NCI-H82 treated with DMSO at 0.1 percent for 48 hours (cell line): ENCODE data around the gene CARD9.
A peak's percentile ranks its signal among the peaks of the same experiment; 100 is the strongest.
"Not testable (repeated sequence)": the region's sequence is repeated elsewhere in the genome, so short reads cannot be mapped to it uniquely, and the experiment has no call there.

Source experiments
- DNase-seq: peaks from one replicate; lab custom pipeline; 2025; ENCODE audit not compliant: unreplicated experiment; lab: John Stamatoyannopoulos, UW

CARD9 gene

DNA sequence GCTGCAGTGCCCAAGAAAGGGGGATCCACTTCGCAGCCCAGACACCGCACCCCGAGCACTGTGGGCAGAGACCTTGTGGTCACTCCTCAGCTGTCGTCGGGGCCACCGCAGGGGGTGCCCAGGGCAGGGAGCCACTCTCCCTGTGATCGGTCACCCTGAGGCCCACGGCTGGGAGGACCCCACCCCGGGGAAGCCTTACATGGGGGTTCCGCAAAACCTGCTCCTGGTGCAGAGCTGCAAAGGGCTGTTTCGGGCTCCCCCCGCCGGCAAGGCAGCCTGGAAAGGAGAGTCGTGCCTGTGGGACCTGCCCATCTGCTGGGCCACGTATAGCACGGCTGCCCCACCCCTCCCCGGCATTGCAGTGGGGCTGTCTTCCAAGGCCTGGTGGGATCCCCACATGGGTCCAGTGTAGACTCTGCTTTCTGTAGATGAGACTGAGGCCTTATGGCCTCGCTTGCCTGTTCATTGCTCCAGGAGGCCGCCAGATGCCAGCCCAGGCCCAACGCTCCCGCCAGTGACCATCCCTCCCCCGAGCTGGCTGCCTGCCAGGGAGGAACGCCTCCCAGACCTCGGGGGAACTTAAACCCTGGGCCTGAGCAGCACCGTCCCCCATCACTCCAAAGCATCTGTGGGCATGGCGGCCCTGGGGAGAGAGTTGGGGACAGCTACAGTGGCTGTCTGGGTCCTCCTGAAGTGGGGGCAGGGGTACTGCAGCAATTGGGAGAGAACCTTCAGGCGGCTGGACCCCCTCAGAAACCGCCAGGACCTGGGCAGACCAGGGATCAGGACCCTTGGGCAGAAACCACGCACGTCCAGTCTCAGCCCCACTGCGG lies 8.3 kb downstream of the CARD9 start:
- peak; percentile 60 for DNase-seq

DNA sequence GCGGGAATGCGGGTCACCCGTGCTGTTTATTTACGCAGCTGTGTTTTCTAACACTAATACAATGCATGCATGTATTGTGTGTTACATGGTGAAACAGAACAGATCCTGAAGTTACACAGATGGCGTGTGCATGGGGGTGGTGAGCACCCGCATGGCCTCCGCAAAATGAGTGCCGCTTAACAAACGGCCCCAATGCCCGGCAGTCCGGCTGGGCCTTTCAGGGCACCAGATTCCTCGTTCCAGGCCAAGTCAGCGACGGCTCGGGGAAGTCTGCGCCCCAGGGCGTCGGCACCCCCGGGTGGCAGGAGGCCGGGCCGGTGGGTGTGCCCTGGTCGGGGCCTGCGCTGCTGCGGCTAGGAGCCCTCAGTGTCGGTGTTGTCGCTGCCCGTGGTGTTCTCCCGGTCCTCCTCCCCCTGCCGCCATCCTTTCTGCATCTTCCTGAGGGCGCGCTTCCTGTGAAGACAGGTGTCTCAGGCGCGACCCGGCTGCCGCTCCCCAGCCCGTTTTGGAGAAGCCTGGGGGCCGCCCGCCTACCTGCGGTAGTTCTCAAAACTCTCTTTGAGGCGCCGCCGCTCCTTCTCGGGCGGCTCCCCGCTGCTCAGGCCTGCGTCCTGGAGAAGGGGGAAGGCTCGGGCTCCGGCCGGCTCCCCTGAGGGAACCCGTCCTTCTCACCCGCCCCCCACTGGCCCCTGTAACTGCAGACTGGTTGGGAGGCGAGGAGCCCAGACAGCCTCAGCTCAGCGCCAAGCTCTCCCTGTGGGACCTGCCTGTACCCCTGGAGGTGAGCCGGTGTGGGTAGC lies 9.3 kb downstream of the CARD9 start:
- no peak for DNase-seq

DNA sequence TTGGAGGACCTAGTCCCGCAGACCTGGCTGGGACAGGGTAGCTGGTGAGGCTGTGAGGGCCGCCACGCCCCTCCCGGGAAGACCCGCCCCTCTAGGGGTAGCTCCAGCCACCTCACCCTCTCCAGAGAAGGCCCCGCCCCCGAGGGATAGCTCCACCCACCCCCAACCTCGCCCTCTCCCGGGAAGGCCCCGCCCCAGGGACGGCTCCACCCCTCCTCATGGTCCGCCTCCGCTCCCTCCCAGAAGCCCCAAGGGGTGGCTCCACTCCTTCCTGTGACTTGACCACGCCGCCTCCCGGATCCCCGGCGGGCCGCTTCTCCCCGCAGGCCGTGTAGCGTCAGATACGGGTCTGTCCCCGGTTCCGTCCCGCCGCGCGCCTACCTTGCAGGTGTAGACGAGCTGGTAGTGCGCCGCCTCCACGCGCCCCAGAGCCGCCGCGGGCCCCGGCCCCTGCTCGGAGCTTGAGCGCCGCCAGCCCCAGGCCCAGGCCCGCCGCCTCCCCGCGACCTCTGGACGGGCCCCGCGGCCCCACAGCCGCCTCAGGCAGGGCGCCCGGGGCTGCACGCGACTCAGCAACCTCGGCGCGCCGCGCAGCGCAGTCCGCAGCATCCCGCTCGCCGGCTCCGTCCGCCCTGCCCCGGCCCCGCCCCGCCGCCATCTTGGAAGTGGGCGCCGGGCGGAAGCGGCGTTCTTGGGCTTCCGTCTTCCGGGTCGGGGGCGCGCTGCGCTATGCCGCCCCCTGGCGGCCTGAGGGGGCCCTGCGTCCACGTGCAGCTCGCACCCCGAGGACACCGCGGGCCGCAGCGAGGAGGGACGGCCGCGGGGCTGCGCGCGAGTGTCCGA lies 10.1 kb downstream of the CARD9 start, which contains the start of gene DNLZ:
TSS of gene DNLZ (minus strand) at position 639 of the 843 bp plus-strand sequence. CDS start at position 609, 30 bp downstream.
- peak; percentile 75 for DNase-seq

DNA sequence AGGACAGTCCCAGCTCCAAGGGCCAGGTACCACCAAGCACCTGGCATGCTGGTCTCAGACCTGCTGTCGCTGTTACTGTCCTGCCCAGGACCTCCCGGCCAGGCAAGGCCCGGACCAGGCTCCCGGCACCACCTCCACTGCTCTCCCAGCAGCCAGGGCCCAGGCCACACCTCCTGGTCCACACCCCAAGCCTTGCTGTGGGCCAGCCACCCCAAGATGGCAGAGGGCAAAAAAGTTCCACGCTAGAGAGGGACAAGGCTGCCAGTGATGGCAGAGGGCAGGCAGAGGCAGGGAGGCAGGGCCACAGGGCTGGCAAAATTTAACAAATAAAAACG lies 11.1 kb downstream of the CARD9 start:
- no peak for DNase-seq

DNA sequence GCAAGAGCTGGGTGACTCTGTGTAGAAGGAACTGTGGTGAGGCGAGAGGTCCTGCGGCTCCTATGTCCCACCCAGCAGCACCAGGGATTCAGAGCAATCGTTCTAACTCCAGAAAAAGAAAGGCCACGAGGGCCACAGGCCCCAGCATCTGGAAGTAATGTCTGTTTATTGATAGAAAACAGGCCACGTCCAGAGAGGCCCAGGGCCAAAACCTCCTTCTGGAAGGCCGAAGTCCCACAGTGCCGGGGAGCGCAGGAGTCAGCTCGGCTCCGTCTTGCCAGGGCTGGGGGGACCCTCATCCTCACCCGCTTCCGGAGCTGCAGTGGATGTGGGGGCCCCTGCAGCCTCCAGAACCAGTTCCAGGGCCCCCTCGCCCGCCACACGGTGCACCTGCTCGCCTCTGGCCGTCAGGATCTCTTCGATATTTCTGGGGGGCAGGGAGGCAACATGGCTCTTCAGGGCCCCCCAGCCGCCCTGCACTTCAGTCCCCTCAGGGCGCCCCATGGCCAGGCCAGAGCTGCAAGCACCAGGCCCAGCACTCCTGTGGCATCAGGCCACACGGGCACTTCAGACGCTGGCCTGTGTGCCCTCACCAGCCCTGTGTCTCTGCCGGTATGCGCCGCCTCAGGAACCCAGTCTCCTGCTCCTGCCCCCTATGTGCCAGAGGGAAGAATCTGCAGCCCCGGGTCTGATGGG lies 11.6 kb downstream of the CARD9 start:
- DNase-seq: no peak

DNA sequence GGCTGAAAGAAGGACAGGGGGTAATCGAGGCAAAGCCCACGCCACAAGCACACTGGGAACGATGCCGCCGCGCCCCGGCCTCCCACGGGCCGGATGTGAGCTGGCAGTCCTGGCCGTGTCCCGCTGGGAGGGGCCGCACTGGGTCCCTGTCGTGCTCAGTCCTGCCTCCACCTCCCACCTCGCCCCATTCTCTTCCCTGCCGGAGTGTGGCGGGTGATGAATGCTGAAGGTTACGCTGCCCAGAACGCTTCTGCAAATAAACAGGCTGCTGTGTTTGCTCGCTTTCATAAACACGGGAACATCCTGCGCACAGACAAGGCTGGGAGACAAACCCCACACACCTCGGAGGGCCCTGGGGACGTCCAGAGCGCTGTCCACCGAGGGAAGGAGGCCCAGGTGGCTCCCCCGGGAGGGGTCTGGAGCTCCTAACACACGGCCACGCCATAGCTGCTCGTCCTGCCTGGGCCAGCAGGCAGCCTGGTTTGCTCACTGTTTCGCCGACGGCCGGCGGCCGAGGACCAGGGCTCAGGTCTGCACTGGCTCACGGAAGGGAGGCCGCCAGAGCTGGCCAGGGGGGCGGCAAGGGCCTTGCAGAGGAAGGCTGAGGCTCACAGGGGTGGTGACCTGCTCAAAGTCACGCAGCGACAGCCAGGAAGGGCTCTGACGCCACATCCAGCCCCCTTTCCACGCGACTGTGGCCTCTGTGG lies 12.3 kb downstream of the CARD9 start:
- no peak for DNase-seq

DNA sequence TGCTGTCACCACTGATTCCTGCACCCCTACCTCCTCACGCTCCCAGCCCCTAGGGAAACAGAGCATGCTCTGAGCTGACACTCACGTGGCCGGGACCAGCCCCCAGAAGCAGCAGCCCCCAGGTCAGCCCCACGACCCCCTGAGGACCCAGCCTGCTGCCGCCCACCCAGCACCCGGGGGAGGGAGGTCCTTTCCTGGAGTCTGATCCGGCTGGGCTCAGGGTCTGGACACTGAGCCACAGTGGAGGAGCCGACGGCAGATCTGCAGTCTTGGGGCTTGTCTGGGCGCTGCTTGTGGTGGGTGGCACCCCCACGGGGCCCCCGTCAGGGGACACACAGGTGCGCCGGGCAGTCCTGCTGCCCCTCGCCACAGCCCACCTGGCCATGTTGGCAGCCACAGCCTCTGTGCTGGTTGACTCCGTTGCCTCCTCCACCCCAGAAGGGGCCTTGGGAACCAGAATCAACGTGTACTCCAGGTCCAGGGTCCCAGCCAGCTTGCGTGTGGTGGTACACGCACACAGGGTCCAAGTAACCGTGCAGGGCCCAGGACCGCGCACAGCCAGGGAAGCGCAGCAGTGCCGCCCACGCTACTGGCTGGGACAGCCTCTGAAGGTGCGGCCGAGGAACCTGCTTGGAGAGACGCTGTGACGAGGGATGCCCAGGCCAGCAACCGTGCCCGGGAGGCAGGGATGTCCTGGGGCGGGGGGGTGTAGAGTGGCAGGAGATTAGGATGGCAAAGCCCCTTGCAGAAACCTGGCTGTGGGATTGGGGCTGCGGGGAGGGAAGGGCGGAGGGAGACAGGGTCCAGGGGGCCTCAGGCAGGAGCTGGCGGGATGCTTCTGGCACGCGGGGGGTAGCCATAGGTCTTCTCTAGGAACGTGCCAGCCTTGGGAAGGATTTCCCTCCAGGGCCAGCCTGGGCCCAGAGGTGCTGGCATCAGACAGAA lies 13.4 kb downstream of the CARD9 start:
- DNase-seq: no peak

DNA sequence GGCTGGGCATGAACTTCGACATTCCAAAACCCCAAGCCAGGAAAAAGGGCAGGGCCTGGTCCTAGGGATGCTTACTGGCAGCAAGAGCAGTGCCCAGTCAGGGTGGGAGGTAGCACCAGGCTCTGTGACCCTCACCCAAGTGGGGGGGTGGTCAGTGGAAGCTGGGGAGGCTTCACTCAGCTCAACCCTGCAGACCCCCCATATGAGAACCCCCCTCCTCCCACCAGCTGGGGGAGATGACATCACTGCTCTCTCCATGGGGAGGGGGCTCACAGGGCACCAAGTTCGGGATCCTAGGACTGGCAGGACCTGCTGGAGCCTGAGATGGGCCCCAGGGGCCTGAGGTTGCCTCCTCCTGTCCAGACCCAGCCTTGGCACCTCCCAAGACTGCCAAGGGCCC lies 14.6 kb downstream of the CARD9 start:
- no peak for DNase-seq

DNA sequence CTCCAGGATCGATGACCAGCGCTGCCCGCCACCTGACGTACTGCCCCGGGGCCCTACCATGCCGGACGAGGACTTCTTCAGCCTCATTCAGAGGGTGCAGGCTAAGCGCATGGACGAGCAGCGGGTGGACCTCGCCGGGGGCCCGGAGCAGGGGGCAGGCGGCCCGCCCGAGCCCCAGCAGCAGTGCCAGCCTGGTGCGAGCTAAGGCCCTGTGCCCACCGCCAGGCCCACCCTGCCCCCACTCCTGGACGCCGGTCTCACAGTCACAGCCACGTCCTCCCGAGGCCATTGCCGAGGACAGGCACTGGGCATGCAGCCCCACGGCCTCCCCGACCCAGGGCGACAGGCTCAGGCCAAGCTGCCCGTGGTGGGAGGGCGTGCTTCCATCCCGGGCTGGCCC lies 15.5 kb downstream of the CARD9 start:
- no peak for DNase-seq

DNA sequence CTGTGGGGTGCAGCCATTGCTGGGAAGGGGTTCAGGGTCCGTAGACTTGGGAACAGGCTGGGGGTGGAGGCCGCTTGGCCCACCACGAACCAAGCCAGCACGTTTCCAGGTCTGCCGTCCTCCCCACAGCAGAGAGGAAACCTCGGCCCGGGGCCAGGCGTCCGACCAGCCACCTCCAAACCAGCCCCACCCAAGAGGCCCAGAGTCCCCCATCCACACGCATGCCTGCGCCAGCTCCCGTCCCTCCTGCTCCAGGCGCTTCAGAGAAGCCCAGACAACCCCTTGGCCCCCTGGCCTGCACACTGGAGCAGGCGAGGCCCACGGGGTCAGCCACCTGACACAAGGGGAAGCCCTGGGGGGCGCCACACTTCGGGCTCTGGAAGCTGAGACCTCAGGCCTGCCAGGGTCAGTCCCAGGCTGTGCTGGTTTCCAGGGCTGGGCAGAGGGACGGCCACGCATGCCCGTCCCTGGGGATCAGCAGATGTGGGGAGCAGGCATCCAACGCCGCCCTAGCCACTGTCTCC lies 16.2 kb downstream of the CARD9 start:
- no peak for DNase-seq

DNA sequence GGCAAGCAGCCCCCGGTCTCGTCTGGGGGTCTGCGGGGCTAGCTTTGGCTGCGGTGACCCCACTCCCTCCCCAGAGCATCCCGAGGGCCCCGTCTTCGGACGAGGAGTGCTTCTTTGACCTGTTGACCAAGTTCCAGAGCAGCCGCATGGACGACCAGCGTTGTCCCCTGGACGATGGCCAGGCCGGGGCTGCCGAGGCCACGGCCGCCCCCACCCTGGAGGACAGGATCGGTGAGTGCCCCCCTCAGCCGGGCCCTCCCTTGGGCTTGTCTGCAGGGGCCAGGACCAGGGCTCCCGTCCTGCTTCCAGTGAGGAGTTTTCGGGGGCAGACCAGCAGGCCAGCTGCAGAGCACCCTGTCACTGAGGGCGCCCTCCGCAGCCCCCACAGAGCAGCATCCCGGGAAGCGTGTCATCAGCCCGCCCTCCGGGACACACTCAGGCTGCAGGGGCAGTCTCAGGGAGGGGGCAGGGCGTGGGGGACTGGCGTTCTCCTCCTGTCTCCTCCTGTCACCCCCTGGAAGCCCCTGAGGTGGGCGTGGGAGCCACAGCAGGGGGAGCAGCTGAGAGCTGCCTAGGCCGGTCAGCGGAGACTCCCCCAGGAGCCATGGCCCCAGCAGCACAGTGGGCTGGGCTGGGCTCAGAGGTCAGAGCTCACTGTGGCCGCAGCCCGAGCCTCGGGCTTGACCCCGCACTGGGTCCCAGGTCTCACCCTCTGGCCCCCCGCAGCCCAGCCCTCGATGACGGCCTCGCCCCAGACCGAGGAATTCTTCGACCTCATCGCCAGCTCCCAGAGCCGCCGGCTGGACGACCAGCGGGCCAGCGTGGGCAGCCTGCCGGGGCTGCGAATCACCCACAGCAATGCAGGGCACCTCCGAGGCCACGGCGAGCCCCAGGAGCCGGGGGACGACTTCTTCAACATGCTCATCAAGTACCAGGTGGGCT lies 17.6 kb downstream of the CARD9 start:
- no peak for DNase-seq

DNA sequence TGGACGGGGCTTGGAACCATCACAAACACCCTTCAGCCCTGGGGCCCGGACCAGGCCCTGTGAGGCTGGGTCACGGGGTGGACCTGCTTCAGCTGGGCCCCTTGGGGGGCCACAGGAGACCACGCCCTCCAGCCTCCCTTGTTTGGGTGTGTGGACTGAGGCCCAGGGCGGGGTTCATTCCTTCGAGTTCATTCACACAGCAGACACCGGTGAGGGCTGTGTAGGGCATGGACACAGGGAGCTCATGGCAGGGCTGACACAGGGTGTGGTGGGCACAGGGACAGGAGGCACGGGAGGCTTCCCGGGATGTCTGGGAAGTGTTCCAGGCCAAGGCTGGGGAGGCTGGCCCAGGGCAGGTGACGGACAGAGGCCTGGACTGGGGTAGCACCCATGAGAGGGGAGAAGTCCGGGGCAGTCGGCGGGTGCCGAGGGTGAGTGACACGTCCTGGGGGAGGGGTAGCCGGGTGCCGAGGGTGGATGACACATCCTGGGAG lies 18.8 kb downstream of the CARD9 start:
- no peak for DNase-seq

DNA sequence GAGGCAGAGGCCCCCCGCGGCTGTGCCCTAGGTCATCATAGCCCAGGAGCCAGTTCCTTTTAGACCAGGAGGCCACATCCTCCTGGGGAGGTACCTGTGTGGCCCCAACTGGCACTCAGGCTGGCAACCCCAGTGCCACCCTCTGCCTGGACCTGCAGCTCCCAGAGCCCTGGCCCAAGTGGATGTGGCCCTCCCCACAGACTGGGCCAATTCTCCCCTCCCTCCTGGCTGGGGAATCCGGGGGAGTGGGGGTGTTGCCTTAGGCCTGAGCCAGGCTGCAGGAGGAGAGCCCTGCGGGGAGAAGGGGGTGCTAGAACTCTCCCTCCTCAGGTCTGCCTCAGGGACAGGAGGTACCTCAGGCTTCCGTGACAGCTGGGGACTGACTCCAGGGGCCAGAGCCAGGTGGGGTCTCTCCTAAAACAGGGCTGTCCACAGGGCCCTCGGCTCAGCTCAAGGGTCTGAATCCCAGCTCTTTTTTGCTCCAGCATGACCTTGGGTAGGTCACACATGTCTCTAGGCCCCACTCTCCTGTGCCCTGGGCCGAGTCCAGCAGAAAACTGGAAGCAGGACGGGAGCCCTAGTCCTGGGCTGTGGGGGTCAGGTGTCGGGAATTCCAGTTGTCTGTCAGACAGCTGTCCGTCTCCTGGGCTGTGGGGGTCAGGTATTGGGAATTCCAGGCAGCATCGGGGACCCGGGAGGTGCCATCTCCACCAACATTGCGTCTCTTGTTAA lies 19.5 kb downstream of the CARD9 start:
- no peak for DNase-seq

DNA sequence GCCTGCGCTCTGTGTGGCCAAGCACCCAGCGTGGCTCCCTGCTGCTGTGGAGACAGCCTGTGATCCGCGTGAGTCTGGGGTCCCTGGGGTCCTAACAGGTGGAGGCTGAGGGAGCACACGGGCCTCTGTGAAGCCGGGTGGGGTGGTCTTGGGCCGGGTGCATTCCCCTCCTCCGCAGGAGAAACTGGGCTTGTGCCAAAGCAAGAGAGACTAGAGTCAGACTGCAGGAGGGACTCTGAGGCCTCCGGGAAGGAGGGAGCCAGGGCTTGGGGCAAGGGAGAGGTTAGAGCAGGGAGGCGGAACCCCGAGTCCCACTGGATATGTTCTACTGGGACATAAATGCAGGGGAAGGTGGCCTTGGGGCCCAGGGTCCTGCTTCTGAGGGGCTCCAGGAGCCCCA lies 20.4 kb downstream of the CARD9 start:
- DNase-seq: no peak

DNA sequence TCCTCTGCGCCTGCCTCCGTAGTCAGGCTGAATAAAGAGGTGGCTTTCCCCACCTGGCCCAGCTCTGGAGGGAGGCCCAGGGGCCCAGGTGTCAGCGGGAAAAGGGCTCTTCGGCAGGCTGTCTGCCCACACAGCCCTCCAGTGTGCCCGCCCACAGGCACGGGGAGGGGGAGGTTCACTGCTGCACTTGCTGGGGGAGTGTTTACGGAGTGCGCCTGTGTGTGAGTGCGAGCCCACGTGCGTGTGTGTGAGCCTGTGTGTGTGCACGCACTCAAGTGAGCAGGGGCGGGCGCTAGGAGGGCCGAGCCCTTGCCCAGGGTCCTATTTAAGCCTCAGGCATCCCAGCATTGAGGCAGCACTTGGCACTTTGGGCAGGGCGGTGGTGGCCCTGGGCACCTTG lies 20.8 kb downstream of the CARD9 start:
- DNase-seq: no peak

DNA sequence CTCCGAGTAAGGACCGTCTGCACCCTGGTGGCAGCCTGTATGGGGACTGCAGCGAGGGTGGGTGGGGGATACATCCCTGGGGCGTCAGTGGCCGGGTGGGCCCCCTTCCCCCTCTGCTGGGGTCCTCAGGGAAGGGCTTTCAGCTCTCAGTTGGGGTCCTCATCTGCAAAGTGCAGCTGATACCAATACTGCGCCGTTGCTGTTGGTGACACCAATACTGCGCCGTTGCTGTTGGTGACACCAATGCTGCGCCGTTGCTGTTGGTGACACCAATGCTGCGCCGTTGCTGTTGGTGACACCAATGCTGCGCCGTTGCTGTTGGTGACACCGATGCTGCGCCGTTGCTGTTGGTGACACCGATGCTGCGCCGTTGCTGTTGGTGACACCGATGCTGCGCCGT lies 21.6 kb downstream of the CARD9 start:
- not testable (repeated sequence) for DNase-seq

DNA sequence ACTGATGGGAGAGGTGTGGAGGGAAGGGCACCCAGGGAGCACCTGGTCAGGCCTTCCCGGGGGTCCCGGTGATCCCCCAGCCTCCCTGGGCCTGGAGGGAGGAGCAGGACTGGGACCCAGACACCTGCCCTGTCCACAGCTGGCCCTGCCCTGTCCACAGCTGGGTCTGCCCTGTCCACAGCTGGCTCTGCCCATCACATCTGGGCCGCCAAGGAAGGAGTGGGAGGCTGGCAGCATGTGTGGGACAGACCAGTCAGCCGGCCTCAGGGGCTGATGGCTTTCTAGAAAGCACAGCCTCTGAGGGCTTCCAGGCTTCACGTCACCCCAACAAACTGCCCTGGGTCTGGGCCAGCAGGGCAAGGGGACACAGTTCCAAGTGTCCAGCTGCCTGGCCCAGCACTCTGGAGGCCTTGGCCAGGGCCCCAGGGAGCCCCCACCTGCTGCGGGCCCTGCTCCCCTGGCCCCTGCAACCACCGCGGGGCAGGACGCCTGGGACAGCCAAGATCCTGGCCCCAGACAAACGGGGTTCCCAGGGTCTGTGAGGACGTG lies 22.1 kb downstream of the CARD9 start:
- DNase-seq: no peak
